Parathyroid adenoma (tissue), 2 donors: ENCODE results near the gene CCDC85A.

Experiments used
- H2AFZ ChIP-seq: fragments of 300-600 bp; sonication (generic); one replicate; pipeline ENCODE4 v1.7.0; 2017; ENCODE audit warnings: antibody characterized with exemption, mild to moderate bottlenecking
- H3K27ac ChIP-seq: fragments of 300-600 bp; sonication (generic); one replicate; pipeline ENCODE4 v1.7.0; 2017
- H3K27me3 ChIP-seq: fragments of 300-600 bp; sonication (generic); one replicate; pipeline ENCODE4 v1.7.0; 2017; ENCODE audit warnings: low read length; ENCODE audit not compliant: control insufficient read depth, insufficient read depth
- H3K36me3 ChIP-seq: fragments of 300-600 bp; sonication (generic); one replicate; pipeline ENCODE4 v1.7.0; 2017; ENCODE audit warnings: low read length; ENCODE audit not compliant: control insufficient read depth, insufficient read depth
- H3K4me1 ChIP-seq: fragments of 300-600 bp; sonication (generic); one replicate; pipeline ENCODE4 v1.7.0; 2017; ENCODE audit warnings: control low read depth
- H3K4me2 ChIP-seq: fragments of 300-600 bp; sonication (generic); one replicate; pipeline ENCODE4 v1.7.0; 2017; ENCODE audit warnings: low read length
- H3K4me3 ChIP-seq: fragments of 300-600 bp; sonication (generic); one replicate; pipeline ENCODE4 v1.7.0; 2017; ENCODE audit warnings: low read depth, low read length
- H3K79me2 ChIP-seq: fragments of 300-600 bp; sonication (generic); one replicate; pipeline ENCODE4 v1.7.0; 2017; ENCODE audit warnings: control low read depth
- H3K9ac ChIP-seq: fragments of 300-600 bp; sonication (generic); one replicate; pipeline ENCODE4 v1.7.0; 2017; ENCODE audit warnings: mild to moderate bottlenecking
- H3K9me3 ChIP-seq: fragments of 300-600 bp; sonication (generic); one replicate; pipeline ENCODE4 v1.7.0; 2017; ENCODE audit warnings: low read length; ENCODE audit not compliant: control insufficient read depth
- TF ChIP-seq, protein P1 (sequence below): fragments of 300-600 bp; sonication (generic); IDR thresholded peaks from one replicate; pipeline ENCODE4 v1.7.0; 2017; ENCODE audit warnings: antibody characterized with exemption, mild to moderate bottlenecking
- donor health status: primary hyperparathyroidism.

Gene CCDC85A

DNA sequence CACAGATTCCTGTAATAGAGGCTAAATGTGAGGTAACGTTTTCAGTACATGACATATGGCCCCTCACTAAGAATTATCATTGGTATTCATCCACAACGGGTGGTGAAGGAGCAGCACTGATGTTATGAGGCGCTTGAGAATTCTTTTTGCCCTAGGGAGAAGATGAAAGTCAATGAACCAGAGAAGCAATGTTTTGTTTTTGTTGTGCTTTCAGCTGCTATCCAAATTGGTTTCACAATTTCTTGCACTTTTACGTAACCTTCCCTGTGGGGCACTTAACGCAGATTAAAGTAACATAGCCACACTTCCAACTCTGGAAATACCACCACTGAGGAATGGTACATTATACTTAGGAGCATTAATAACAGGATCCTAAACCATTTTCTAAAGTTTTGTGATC is 13.3 kb upstream of the CCDC85A start:
- no peak overlapping the region for H2AFZ ChIP-seq
- no peak overlapping the region for H3K27ac ChIP-seq
- H3K4me3 ChIP-seq, result no peak overlapping the region
- no peaks in the 10 kb centered on the region for H3K9me3 ChIP-seq
- H3K27me3 ChIP-seq, result no peaks in the 10 kb centered on the region
- no peaks in the 10 kb centered on the region for H3K4me1 ChIP-seq
- no peaks in the 10 kb centered on the region for H3K36me3 ChIP-seq
- TF ChIP-seq, protein P1, sequence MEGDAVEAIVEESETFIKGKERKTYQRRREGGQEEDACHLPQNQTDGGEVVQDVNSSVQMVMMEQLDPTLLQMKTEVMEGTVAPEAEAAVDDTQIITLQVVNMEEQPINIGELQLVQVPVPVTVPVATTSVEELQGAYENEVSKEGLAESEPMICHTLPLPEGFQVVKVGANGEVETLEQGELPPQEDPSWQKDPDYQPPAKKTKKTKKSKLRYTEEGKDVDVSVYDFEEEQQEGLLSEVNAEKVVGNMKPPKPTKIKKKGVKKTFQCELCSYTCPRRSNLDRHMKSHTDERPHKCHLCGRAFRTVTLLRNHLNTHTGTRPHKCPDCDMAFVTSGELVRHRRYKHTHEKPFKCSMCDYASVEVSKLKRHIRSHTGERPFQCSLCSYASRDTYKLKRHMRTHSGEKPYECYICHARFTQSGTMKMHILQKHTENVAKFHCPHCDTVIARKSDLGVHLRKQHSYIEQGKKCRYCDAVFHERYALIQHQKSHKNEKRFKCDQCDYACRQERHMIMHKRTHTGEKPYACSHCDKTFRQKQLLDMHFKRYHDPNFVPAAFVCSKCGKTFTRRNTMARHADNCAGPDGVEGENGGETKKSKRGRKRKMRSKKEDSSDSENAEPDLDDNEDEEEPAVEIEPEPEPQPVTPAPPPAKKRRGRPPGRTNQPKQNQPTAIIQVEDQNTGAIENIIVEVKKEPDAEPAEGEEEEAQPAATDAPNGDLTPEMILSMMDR, result no peak
- no peak overlapping the region for H3K4me2 ChIP-seq
- no peak overlapping the region for H3K9ac ChIP-seq
- H3K79me2 ChIP-seq, result no peaks in the 10 kb centered on the region

DNA sequence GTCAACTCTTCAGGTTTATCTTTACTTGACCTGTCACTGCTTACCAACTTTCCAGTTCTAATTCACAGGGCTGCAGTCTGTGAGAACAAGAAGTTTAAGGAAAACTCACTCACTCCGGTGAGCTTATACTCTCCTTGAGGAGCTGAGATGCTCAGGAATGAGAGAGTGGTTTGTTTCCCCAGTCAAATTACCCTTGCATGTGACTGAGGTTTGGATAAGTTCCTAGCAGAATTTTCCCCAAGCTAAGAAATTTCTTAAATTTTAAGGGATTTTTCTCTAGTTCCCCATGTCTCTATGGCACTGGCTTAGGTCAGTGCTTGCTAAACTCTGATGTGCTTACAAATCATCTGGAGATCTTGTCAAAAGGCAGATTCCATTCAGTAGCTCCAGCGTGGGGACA is 12.8 kb upstream of the CCDC85A start:
- no peak overlapping the region for H3K9ac ChIP-seq
- no peak overlapping the region for H3K27ac ChIP-seq
- no peak overlapping the region for H3K4me3 ChIP-seq

DNA sequence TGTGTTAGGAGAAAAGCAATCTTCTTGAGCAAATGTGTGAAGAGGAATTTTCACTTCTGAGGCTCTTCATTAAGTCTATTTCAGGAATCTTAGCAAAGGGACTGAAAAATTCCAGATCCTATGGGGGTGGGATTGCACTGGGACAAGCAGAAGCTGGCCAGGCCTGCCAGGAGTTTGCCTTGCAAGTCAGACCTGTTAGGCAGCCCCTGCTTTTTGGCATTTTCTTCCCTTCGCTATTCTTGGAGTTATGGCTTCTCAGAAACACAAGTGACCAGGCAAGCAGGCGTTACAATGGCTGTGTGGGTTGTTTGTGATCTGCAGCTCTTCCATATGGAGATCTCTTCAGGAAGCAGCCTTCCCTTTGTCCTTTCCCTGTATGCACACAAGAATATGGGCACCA is 8.0 kb upstream of the CCDC85A start:
- no peaks in the 10 kb centered on the region for H3K79me2 ChIP-seq
- TF ChIP-seq, protein P1, result no peak
- no peak overlapping the region for H2AFZ ChIP-seq
- H3K4me3 ChIP-seq, result no peak overlapping the region
- no peak overlapping the region for H3K9ac ChIP-seq
- no peaks in the 10 kb centered on the region for H3K36me3 ChIP-seq
- no peaks in the 10 kb centered on the region for H3K9me3 ChIP-seq
- no peak overlapping the region for H3K27ac ChIP-seq
- H3K4me1 ChIP-seq, result no peaks in the 10 kb centered on the region
- no peaks in the 10 kb centered on the region for H3K27me3 ChIP-seq
- no peak overlapping the region for H3K4me2 ChIP-seq

More for the DNA sequence above, 12.8 kb upstream of the CCDC85A start:
- Histone ChIP-seq H3K27me3 (no peaks in the 10 kb centered on the region), H3K36me3 (no peaks in the 10 kb centered on the region), H3K4me1 (no peaks in the 10 kb centered on the region), H3K79me2 (no peaks in the 10 kb centered on the region), H2AFZ (no peak overlapping the region), H3K4me2 (no peak overlapping the region), H3K9me3 (no peaks in the 10 kb centered on the region)
- TF ChIP-seq, protein P1, result no peak

DNA sequence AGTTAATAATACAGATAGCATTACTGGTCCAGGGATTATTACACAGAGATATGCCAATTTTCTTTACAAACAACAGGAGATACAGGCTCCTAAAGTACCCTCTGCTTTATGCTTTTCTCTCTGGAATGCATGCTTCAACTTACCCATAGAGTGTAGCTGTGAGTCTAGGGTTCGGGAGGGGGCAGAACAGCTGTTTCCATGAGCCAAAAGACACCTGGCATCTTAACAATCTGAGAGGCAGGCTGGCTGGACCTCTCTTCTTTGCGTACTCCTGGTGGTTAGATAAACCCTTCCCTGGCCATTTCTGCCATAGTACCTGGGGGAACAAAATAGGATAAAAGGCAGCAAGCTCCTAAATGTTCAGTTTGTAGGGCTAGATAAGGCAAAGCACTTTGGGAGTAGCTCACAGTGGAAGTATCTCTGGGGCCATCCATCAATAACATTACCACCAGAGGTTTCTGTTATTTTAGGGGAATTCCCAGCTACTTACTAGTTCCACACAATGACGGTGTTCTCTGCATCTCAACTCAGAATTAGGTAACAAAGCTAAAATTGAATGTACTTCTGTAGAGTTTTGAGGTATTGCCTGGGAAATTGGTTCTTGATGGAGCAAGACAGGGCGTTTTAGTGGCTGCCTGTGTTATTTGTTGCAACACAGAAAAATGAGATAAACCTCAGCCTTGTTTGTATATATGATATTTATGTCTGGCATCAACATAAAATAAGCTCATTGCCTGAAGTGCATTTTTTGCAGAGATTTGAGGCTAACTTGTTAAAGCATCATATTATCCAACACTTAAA is 6.2 kb upstream of the CCDC85A start:
- Histone ChIP-seq H3K4me3 (no peak overlapping the region), H2AFZ (no peak overlapping the region), H3K27ac (no peak overlapping the region), H3K4me2 (no peak overlapping the region), H3K79me2 (no peaks in the 10 kb centered on the region), H3K27me3 (no peaks in the 10 kb centered on the region), H3K36me3 (no peaks in the 10 kb centered on the region), H3K9me3 (no peaks in the 10 kb centered on the region), H3K4me1 (no peaks in the 10 kb centered on the region), H3K9ac (no peak overlapping the region)
- TF ChIP-seq, protein P1, result no peak

DNA sequence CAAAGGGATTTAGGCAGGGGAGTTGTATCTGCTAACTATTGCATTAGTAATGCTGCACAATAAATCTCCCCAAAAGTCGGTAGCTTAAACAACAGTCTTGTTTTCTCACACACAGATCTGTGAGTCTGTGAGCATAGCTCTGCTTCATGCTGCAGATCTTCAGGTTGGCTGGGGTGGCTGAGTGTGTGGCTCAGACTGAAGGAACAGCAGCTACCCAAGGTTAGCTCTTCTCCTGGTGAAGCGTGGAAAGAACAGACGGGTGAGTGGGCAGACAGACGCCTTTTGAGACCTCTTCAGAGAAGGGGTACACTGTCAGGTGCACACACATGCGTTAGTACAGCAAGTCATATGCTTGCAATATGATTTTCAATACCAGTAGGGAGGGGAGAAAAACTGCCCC is 3.9 kb upstream of the CCDC85A start:
- no peak overlapping the region for H3K4me3 ChIP-seq
- H3K4me1 ChIP-seq, result no peaks in the 10 kb centered on the region
- H3K9ac ChIP-seq, result no peak overlapping the region
- H2AFZ ChIP-seq, result no peak overlapping the region
- H3K27me3 ChIP-seq, result no peaks in the 10 kb centered on the region
- no peak overlapping the region for H3K4me2 ChIP-seq
- no peaks in the 10 kb centered on the region for H3K79me2 ChIP-seq
- H3K27ac ChIP-seq, result no peak overlapping the region
- H3K36me3 ChIP-seq, result no peaks in the 10 kb centered on the region
- TF ChIP-seq, protein P1, result no peak
- H3K9me3 ChIP-seq, result no peaks in the 10 kb centered on the region
